Measurements from ENCODE around the gene UBE2D1. TPM values are rescaled to one million over a fixed set of nuclear protein-coding genes. Genes with fewer than 3 reads are reported as not detected.

The UBE2D1 gene
- total and polyA plus RNA-seq, 7 donors: 11.5 to 21.9 (median 19.6) TPM

DNA sequence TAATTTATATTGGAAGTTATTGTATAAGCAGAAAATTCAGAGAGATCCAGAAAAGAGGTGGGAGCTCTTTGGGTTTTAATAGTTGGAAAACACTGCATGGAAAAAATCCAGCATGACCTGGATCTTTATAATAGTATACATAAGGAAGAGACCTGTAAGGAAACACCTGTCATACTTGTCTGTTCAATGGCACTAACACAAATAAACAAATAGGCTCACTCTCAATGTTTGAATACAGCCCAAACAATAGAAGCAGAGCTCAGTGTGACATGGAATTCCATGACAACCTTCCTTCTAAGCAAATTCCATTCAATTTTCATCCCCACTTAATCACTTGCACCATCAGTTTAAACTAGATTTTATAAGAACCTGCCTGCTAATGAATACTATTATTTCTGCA is 34.1 kb upstream of the UBE2D1 start:
- intact Hi-C loops (cut with DNase I): no loop called here
- no peak for TF ChIP-seq POLR2A (IDR thresholded peaks at IDR 0.05)
- TF ChIP-seq CTCF (IDR thresholded peaks at IDR 0.05): no peak
- TF ChIP-seq POLR2AphosphoS5 (IDR thresholded peaks at IDR 0.05): no peak
- TF ChIP-seq EP300 (IDR thresholded peaks at IDR 0.05): no peak
- H3K9me3 ChIP-seq: no peaks in the 10 kb centered on the region
- DNase-seq: no peak
- H3K27ac ChIP-seq: no peak overlapping the region
- H3K36me3 ChIP-seq: no peaks in the 10 kb centered on the region
- H3K4me1 ChIP-seq: no peaks in the 10 kb centered on the region
- no peak overlapping the region for H3K4me3 ChIP-seq
- H3K27me3 ChIP-seq: peaks cover 0 to 11% (median 0%) of the 10 kb centered on the region in 3 donors

DNA sequence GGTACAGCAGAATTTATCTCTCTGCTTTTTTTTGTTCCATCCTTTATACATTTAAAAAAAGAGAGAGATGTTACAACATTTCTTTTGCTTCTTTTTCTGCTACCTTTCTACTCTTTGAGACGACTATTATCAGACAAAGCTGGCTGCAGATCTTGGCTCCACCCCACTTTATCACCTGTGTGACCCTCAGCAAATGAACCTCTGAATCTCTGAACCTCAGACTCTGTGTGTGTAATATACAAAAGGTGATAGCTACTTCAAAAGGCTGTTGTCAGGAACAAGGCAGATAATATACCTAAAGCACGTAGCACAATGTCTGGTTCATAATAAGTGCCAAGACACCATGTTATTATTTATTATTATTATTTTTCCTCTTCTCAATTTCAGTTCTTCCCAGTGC is 32.6 kb upstream of the UBE2D1 start:
- intact Hi-C loops (cut with DNase I): no loop called here
- H3K27ac ChIP-seq: no peak overlapping the region
- no peak overlapping the region for H3K4me3 ChIP-seq
- H3K9me3 ChIP-seq: no peaks in the 10 kb centered on the region
- TF ChIP-seq POLR2A (IDR thresholded peaks at IDR 0.05) (no peak), POLR2AphosphoS5 (IDR thresholded peaks at IDR 0.05) (no peak), CTCF (IDR thresholded peaks at IDR 0.05) (no peak), EP300 (IDR thresholded peaks at IDR 0.05) (no peak)
- H3K27me3 ChIP-seq: peaks cover 0 to 12% (median 0%) of the 10 kb centered on the region in 3 donors
- H3K36me3 ChIP-seq: no peaks in the 10 kb centered on the region
- 17 to 58% methylated on average over 2 of the region's 2 CpGs for WGBS, 2 donors
- no peaks in the 10 kb centered on the region for H3K4me1 ChIP-seq
- DNase-seq: no peak

GRCh38 chr10:58304099-58304633 is 30.6 kb upstream of the UBE2D1 start:
- TF ChIP-seq POLR2AphosphoS5 (IDR thresholded peaks at IDR 0.05) (no peak), CTCF (IDR thresholded peaks at IDR 0.05) (no peak), EP300 (IDR thresholded peaks at IDR 0.05) (no peak), POLR2A (IDR thresholded peaks at IDR 0.05) (no peak)
- H3K4me1 ChIP-seq: no peaks in the 10 kb centered on the region
- DNase-seq: no peak
- intact Hi-C loops (cut with DNase I): no loop called here
- 40 to 70% methylated on average over 3 of the region's 3 CpGs for WGBS, 2 donors
- H3K4me3 ChIP-seq: no peak overlapping the region
- no peaks in the 10 kb centered on the region for H3K36me3 ChIP-seq
- peaks cover 0 to 21% (median 0%) of the 10 kb centered on the region in 3 donors for H3K27me3 ChIP-seq
- H3K9me3 ChIP-seq: no peaks in the 10 kb centered on the region
- no peak overlapping the region for H3K27ac ChIP-seq

DNA sequence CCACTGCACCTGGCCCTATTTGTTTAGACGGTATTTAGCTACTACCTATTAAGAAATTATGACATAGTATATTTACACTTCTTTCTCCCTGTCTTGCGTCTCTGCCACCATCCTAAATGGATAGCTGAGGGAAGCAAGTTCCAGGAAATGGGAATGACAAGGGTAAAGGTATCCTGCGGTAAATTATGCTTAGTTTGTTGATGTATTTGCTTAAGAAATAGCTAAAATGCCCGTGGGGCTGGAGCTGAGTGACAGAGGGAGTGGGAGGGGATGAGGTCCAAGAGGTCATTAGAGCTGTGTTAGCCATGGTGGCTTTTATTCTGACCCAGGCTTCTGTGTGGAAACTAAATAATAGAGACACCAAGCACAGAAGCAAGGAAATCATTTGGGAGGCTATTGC is 29.0 kb upstream of the UBE2D1 start:
- no peak overlapping the region for H3K27ac ChIP-seq
- no peak overlapping the region for H3K4me3 ChIP-seq
- WGBS, 2 donors: 15 to 54% methylated on average over 4 of the region's 4 CpGs
- intact Hi-C loops (cut with DNase I): no loop called here
- TF ChIP-seq EP300 (IDR thresholded peaks at IDR 0.05): no peak
- no peak for TF ChIP-seq POLR2A (IDR thresholded peaks at IDR 0.05)
- no peak for TF ChIP-seq POLR2AphosphoS5 (IDR thresholded peaks at IDR 0.05)
- TF ChIP-seq CTCF (IDR thresholded peaks at IDR 0.05): no peak
- H3K36me3 ChIP-seq: no peaks in the 10 kb centered on the region
- H3K27me3 ChIP-seq: peaks cover 0 to 16% (median 0%) of the 10 kb centered on the region in 3 donors
- no peaks in the 10 kb centered on the region for H3K9me3 ChIP-seq
- H3K4me1 ChIP-seq: no peaks in the 10 kb centered on the region
- DNase-seq: no peak

DNA sequence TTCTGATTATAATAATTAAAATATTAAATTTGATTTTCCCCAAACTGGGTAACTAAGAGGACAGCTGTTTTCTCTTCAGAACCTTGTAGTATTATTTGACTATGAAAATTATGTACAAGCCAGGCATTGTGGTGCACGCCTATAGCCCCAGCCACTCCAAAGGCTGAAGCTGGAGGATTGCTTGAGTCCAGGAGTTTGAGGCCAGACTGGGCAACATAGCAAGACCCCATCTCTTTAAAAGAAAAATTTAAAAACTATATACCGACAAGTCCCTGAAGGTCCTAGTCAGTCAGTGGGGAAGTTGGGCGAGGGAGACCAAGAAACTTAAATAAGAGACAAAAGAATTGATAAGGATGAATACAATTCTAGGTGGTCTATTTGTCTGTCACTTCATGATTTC is 27.1 kb upstream of the UBE2D1 start:
- 94 to 97% methylated on average over 3 of the region's 3 CpGs for WGBS, 2 donors
- TF ChIP-seq EP300 (IDR thresholded peaks at IDR 0.05): no peak
- TF ChIP-seq POLR2AphosphoS5 (IDR thresholded peaks at IDR 0.05): no peak
- no peak for TF ChIP-seq POLR2A (IDR thresholded peaks at IDR 0.05)
- no peak for TF ChIP-seq CTCF (IDR thresholded peaks at IDR 0.05)
- intact Hi-C loops (cut with DNase I): no loop called here
- Histone ChIP-seq H3K27ac (no peak overlapping the region), H3K36me3 (no peaks in the 10 kb centered on the region), H3K4me3 (no peak overlapping the region), H3K9me3 (no peaks in the 10 kb centered on the region), H3K4me1 (no peaks in the 10 kb centered on the region), H3K27me3 (peaks cover 0 to 16% (median 0%) of the 10 kb centered on the region in 3 donors)
- no peak for DNase-seq

All from sigmoid colon (tissue), 7 donors.